Bronchial epithelial cell (primary cell): ENCODE results near the gene ZSCAN25. TPM values are rescaled to one million over a fixed set of nuclear protein-coding genes. Genes with fewer than 3 reads are reported as not detected.
"Not testable (repeated sequence)": the region's sequence is repeated elsewhere in the genome, so short reads cannot be mapped to it uniquely, and the experiment has no call there.

Experiments
- DNase-seq: peaks from one replicate; pipeline ENCODE4 v3.0.0-alpha.2; 2010; ENCODE audit warnings: low read depth
- FAIRE-seq: peaks from 2 replicates; lab custom pipeline; 2011; peaks lifted over from hg19 to GRCh38; lab: Jason Lieb, UNC
- H3K27me3 ChIP-seq: 2 replicates; pipeline ENCODE4 v1.5.1; 2011; ENCODE audit warnings: low read length; ENCODE audit not compliant: control insufficient read depth, insufficient read depth
- H3K36me3 ChIP-seq: 2 replicates; pipeline ENCODE4 v1.5.1; 2011; ENCODE audit warnings: low read length; ENCODE audit not compliant: control insufficient read depth, insufficient read depth
- H3K4me3 ChIP-seq: 2 replicates; pipeline ENCODE4 v1.5.1; 2011; ENCODE audit warnings: mild to moderate bottlenecking, low read depth, low read length, control low read depth
- total RNA-seq: library from RNA; depleted of rRNA; stranded (reverse); fragments of >200 nt; gene quantifications from 2 replicates; pipeline ENCODE4 v1.2.1, GENCODE V29; 2014
- TF ChIP-seq, protein P1 (sequence below): IDR thresholded peaks from 2 replicates; pipeline ENCODE4 v1.5.1; 2011; ENCODE audit warnings: mild to moderate bottlenecking, moderate library complexity, low read length, control low read depth, inconsistent platforms; ENCODE audit not compliant: insufficient read depth, severe bottlenecking

Gene ZSCAN25
- total RNA-seq, 1 donor from 2014 or later: 12.4 TPM

DNA sequence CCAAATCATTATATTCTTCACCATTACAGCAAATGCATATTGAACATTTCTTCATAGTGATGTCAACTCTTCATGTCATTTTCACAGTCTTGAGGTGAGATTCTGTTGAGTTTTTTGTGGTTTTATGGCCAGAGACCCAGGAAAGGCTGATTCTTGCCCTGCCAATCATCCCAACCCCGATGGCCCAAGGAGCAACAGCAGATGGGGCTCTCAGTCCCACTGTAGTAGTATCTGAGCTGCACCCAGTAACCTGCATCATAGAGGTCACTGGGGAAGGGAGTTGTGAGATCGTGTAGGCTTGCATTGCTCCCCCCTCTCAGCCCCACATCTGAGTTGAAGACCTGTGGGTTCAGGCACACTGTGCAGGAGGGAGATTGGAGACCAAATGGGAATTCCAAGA, 26.7 kb downstream of the ZSCAN25 start:
- Histone ChIP-seq H3K27me3 (no peaks in the 10 kb centered on the region), H3K4me3 (no peak overlapping the region), H3K36me3 (peaks cover 2% of the 10 kb centered on the region)
- DNase-seq (no peak), FAIRE-seq (no peak)
- TF ChIP-seq, protein P1, sequence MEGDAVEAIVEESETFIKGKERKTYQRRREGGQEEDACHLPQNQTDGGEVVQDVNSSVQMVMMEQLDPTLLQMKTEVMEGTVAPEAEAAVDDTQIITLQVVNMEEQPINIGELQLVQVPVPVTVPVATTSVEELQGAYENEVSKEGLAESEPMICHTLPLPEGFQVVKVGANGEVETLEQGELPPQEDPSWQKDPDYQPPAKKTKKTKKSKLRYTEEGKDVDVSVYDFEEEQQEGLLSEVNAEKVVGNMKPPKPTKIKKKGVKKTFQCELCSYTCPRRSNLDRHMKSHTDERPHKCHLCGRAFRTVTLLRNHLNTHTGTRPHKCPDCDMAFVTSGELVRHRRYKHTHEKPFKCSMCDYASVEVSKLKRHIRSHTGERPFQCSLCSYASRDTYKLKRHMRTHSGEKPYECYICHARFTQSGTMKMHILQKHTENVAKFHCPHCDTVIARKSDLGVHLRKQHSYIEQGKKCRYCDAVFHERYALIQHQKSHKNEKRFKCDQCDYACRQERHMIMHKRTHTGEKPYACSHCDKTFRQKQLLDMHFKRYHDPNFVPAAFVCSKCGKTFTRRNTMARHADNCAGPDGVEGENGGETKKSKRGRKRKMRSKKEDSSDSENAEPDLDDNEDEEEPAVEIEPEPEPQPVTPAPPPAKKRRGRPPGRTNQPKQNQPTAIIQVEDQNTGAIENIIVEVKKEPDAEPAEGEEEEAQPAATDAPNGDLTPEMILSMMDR: no peak

DNA sequence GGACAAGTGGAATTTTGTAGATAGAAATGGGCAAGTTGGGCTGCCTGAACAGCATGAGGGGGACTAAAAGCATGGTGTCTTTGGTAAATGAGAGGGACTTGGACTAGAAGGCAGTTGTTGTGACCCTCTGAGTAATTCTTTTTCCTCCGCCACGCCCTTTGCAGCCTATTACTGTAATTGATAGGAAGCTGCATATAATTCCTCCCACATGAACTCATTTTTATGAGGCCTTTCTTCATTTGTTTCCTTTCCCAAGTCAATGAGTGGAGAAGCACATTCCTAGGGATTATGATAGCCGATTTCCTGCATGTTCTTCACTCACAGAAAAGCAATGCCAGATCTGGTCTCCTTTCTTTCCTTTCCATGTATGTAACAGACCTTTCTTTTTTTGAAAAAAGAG, 27.7 kb downstream of the ZSCAN25 start:
- TF ChIP-seq, protein P1: no peak
- DNase-seq (no peak), FAIRE-seq (no peak)
- Histone ChIP-seq H3K36me3 (no peaks in the 10 kb centered on the region), H3K4me3 (no peak overlapping the region), H3K27me3 (no peaks in the 10 kb centered on the region)

DNA sequence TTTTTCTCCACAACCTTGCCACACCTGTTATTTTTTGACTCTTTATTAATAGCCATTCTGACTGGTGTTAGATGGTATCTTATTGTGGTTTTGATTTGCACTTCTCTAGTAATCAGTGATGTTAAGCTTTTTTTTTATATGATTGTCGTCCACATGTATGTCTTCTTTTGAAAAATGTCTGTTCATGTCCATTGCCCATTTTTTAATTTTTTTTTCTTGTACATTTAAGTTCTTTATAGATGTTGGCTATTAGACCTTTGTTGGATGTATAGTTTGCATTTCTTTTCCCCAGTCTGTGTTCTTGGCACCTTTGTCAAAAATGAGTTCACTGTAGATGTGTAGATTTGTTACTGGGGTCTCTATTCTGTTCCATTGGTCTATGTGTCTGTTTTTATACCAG, 28.8 kb downstream of the ZSCAN25 start:
- FAIRE-seq: no peak
- no peaks in the 10 kb centered on the region for H3K27me3 ChIP-seq
- no peak overlapping the region for H3K4me3 ChIP-seq
- DNase-seq: no peak
- TF ChIP-seq, protein P1: no peak
- no peaks in the 10 kb centered on the region for H3K36me3 ChIP-seq

- DNase-seq (no peak), FAIRE-seq (peak; percentile 66)
- no peaks in the 10 kb centered on the region for H3K27me3 ChIP-seq
- no peak overlapping the region for H3K4me3 ChIP-seq
- TF ChIP-seq, protein P1: no peak
- no peaks in the 10 kb centered on the region for H3K36me3 ChIP-seq
Observed at GRCh38 chr7:99648843-99649242, 32.1 kb downstream of the ZSCAN25 start.

DNA sequence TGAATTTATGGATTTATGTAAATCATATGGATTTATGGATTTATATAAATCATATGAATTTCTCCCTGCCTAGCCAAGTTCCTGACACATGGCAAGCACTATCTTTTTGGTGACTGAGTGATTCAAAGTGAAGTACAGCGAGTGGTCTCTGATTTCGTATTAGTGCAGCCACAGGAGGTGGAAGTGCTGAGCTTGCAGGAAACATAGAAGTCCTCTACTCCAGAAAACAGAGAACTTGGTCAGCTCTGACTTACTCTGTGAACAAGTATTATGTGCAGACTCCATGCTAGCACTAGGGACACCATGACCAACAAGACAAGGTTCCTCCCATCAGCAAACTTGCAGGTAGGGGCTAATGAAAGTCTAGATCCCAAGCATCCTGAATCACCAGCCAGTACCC, 34.5 kb downstream of the ZSCAN25 start:
- no peaks in the 10 kb centered on the region for H3K36me3 ChIP-seq
- TF ChIP-seq, protein P1: no peak
- no peak overlapping the region for H3K4me3 ChIP-seq
- FAIRE-seq: peak; percentile 32
- no peak for DNase-seq
- no peaks in the 10 kb centered on the region for H3K27me3 ChIP-seq

GRCh38 chr7:99652671-99653070, 35.9 kb downstream of the ZSCAN25 start:
- H3K4me3 ChIP-seq: no peak overlapping the region
- no peak for FAIRE-seq
- H3K27me3 ChIP-seq: no peaks in the 10 kb centered on the region
- no peak for DNase-seq
- H3K36me3 ChIP-seq: no peaks in the 10 kb centered on the region
- TF ChIP-seq, protein P1: no peak

GRCh38 chr7:99653269-99653668, 36.5 kb downstream of the ZSCAN25 start:
- H3K36me3 ChIP-seq, FAIRE-seq, DNase-seq, H3K27me3 ChIP-seq, H3K4me3 ChIP-seq: not testable (repeated sequence)
